Fibroblast of skin of scalp (primary cell): ENCODE measurements around the gene FBXL16. TPM values are rescaled to one million over a fixed set of nuclear protein-coding genes. Genes with fewer than 3 reads are reported as not detected.
A peak's percentile ranks its signal among the peaks of the same experiment; 100 is the strongest.
"Not testable (repeated sequence)": the region's sequence is repeated elsewhere in the genome, so short reads cannot be mapped to it uniquely, and the experiment has no call there.

Experiments
- DNase-seq: peaks from one replicate; pipeline ENCODE4 v3.0.0-alpha.2; 2013
- polyA plus RNA-seq, 2 experiments: library from polyadenylated mRNA; unstranded; fragments of 120-200 nt; gene quantifications; one replicate each; pipeline ENCODE4 v1.2.1, GENCODE V29; 2013; ENCODE audit not compliant: insufficient read length in 2 of 2

The FBXL16 gene, protein sequence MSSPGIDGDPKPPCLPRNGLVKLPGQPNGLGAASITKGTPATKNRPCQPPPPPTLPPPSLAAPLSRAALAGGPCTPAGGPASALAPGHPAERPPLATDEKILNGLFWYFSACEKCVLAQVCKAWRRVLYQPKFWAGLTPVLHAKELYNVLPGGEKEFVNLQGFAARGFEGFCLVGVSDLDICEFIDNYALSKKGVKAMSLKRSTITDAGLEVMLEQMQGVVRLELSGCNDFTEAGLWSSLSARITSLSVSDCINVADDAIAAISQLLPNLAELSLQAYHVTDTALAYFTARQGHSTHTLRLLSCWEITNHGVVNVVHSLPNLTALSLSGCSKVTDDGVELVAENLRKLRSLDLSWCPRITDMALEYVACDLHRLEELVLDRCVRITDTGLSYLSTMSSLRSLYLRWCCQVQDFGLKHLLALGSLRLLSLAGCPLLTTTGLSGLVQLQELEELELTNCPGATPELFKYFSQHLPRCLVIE
- 1.2 TPM for polyA plus RNA-seq (2013, experiment 1 of 2; ENCODE audit: insufficient read length)
- polyA plus RNA-seq (2013, experiment 2 of 2; ENCODE audit: insufficient read length) = 0.71 TPM

GRCh38 chr16:705431-706188 lies at the start of gene FBXL16:
FBXL16 (minus strand) TSS chr16:705801; CDS start chr16:697405, 8,396 bp downstream.
- no peak for DNase-seq

DNA sequence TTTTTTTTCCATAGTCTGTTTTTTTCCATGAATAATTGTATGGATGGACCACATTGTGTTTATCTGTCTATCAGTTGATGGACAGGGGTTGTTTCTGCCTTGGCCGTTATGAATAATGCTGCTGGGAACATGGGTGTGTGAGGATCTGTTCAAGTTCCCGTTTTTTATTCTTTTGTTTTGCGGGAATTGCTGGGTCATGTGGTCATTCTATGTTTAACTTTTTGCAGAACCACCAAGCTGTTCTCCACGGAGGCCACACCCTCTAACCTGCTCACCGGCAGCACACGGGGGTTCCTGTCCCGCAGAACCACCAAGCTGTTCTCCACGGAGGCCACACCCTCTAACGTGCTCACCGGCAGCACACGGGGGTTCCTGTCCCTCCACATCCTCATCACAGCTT lies 49.1 kb upstream of the FBXL16 start:
- DNase-seq = no peak

DNA sequence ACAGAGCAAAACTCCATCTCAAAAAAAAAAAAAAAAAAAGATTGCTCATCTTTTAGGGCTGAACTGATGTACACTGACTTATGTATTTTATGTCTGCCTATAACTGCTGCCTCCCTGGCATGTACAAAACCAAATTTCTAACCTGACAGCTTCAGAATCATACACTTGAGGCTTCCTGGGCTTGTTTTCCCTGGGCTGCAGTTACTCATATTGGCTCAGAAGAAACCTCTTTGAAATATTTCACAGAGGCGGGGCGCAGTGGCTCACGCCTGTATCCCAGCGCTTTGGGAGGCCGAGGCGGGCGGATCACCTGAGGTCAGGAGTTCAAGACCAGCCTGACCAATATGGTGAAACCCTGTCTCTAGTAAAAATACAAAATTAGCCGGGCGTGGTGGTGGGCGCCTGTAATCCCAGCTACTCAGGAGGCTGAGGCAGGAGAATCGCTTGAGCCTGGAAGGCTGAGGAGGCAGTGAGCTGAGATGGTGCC lies 48.6 kb upstream of the FBXL16 start:
- not testable (repeated sequence) for DNase-seq

- no peak for DNase-seq
Measured at GRCh38 chr16:752007-752312, 46.4 kb upstream of the FBXL16 start.

GRCh38 chr16:751152-752006 lies 45.8 kb upstream of the FBXL16 start:
- DNase-seq = no peak

GRCh38 chr16:750485-750884 lies 44.9 kb upstream of the FBXL16 start:
- DNase-seq = no peak

DNA sequence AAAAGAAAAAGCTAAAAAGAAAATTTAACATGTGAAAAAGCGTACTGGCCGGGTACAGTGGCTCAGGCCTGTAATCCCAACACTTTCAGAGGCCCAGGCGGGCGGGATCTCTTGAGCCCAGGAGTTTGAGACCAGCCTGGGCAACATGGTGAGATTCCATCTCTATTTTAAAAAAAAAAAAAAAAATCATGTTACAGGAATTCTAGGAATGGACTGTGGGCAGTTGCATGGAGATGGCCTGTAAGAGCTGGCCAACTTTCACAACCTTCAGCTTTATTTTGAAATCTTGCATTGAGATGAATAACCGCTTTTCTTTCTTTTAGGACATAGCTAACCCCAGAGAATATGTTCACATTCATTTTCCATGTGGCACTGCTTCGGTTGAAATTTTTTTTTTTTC lies 43.4 kb upstream of the FBXL16 start:
- peak; percentile 78 for DNase-seq

DNA sequence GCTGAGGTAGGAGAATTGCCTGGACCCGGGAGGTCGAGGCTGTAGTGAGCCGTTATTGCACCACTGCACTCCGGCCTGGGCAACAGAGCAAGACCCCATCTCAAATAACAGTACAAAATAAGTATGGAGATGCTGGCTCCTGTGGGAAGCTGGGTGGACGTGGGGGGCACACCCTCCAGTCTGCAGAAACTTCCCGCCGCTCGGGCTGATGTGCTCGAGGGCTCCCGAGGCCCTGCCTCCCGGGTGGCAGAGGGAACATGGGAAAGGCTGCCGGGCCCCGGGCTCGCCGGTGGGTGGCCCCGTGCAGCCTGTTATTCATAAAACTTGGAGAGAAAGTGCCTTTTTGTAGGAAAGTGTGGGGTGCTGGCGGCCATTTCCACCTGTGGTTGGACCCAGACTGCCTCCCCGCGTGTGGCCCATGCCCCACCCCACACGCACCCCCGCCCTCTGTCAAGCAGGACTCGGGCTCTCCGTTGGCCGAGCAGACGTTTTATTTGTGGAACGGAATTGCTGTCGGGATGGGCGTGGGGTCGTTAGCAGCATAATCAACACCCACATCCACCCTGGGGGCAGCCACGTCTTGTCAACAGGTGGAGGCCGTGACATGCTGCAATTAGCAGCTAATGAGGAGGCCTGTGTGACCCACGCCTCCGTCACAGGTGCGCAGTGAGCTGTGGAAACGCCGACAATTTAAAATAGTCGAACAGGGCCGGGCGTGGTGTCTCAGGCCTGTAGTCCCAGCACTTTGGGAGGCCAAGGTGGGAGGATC lies 42.6 kb upstream of the FBXL16 start:
- no peak for DNase-seq

- DNase-seq = no peak
Measured at GRCh38 chr16:746637-747036, 41.0 kb upstream of the FBXL16 start.

DNA sequence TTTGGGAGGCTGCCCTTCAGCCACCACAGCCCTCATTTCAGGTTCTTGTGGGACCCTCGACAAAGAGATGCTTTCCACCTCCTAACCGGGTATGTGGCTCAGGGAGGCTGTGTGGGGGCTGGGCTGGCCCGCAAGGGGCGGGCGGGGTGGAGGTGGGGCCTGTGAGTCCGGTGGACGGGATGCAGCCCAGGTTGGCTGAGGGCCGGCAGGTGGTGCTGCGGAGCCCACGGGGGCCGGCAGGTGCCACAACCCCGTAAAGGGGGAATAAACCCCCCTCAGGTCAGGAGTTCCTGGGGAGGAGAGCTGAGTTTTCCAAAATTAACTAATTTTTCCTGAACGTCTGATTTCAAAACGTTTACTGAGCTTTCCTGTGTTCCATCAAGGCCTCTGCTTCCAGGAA lies 40.1 kb upstream of the FBXL16 start:
- no peak for DNase-seq

GRCh38 chr16:743794-744500 lies 38.3 kb upstream of the FBXL16 start:
- no peak for DNase-seq

DNA sequence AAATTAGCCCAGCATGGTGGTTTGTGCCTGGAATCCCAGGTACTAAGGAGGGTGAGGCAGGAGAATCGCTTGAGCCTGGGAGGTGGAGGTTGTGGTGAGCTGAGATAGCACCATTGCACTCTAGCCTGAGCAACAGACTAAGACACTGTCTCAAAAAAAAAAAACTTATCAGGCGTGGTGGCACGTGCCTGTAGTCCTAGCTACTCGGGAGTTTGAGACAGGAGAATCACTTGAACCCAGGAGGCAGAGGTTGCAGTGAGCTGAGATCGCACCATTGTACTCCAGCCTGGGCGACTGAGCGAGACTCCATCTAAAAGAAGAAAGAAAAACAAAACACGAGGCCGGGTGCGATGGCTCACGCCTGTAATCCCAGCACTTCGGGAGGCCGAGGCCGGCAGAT lies 37.3 kb upstream of the FBXL16 start:
- DNase-seq = not testable (repeated sequence)

DNA sequence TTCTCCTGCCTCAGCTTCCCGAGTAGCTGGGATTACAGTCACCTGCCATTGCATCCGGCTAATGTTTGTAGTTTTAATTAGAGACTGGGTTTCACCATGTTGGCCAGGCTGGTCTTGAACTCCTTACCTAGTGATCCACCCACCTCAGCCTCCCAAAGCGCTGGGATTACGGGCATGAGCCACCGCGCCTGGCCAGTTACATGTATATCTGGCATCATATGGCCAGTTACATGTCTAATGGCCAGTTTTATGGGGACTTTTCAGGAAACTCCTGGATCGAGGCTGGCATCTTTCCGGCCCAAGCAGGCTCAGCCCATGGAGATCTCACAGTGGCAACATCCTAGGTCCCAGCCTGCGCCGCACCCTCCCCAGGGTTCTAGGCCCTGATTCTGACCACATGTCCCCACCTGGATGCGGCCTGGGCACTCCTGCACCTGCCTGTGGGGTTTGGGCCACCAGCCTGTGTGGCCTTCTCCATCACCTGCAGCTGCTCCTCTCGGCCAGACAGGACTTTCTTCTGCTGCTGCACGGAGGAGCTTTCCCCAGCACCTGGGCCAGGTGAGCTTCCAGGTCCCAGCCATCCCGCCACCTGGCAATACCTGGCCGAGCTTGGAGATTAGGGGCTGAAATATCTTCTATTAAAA lies 36.5 kb upstream of the FBXL16 start:
- DNase-seq = no peak

DNA sequence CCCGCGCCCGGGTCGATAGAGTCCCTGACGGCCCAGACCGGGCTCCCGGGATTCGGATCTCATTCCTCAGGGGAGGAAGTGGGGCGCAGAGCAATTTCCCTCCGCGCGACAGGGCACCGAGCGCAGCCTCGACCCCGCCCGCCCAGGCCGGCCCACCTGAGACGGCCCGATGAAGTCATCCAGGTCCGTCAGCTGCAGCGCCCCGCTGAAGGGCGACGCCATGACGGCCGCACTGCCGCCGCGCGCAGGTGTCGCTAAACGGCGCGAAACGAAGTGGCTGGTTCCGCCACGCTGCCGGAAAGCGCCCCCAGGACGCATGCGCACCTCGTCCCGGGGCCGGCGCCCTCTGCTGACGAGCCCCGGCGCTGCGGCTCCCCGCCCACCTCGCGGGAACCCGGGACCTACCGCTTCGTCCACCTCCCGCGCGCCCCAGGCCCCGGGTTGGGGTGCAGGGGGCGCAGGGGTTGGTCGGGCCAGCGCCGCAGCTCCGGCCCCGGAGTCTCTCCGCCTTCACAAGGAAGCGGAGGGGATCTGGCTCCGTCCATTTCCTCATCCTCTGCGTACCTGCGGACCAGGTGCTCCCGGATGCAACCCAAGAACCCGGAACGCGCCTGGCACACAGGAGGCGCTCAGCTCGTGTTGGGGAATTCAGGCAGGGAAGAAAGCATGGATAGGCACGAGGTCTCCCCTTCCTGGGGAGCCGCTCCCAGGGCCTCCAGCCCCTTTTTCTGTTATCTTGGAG lies 35.3 kb upstream of the FBXL16 start, which contains the start of gene CIAO3:
CIAO3 (minus strand) TSS at position 234 of the 742 bp plus-strand sequence; CDS start at position 222, 12 bp downstream.
- peak; percentile 90 for DNase-seq

GRCh38 chr16:740459-740763 lies 34.8 kb upstream of the FBXL16 start:
- DNase-seq = no peak

DNA sequence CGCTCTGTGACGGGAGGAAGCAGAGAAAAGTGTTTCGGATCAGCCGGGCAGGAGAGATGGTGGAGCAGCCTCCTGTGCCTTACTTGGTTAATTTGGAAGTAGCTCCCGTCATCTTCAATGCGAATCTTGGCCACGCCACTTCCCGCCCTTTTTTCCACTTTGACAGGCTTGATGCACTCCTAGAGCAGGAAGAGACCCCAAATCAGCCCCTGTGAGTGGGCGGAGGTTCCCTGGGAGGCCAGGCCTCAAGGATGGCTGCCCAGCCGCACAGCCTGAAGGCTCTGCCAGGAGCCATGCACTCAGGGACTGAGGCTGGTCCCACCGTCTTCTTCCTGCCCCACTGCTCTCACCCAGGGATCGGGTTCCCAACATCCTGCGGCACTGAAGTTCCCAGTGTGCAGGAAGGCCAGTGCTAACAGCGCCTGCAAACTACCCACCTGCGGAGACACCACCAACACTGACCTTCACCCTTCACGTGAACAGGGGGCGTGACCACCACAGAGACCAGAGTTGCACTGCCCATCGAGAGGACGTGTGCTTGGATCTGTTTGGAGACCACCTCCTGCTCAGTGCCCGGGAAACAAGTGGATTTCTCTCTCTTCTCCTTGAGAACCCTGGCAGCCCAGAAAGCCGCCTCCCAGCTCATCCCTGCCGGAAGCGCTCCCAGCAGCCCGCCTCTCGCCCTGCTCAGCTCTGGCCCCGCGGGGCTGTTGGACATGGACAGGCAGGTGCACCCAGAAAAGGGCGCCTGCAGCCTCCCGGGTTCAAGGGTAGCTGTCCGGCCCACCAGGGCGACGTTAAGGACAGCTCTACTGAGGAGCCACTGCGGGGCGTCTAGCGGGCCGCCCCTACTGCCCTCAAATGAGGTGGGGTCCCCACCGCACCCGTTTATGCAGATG lies 34.2 kb upstream of the FBXL16 start:
- DNase-seq = no peak

DNA sequence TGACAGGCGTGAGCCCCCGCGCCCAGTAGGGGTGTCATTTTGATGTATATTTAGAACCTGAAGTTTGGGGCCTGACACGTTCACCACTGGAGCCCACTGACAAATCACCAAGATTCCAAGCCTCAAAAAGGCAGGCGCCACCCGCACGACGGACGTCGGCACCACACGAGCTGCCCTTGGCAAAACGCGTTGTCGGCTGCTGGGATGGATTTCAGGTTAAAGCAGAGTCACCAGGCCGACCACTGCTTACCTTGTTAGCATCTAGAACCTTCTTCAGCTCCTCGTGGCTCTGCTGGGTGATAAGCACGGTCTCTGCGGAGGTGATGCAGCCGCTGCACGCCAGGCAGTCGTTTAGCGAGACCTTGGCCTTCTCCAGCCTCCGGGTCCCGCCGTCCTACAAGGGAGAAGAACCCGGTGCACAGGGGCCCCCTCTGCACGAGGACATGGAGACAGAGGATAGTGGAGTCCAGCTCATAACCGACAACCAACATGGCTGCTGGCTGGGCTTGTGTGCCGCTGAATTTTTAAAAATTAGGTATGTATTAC lies 31.4 kb upstream of the FBXL16 start:
- DNase-seq = no peak

DNA sequence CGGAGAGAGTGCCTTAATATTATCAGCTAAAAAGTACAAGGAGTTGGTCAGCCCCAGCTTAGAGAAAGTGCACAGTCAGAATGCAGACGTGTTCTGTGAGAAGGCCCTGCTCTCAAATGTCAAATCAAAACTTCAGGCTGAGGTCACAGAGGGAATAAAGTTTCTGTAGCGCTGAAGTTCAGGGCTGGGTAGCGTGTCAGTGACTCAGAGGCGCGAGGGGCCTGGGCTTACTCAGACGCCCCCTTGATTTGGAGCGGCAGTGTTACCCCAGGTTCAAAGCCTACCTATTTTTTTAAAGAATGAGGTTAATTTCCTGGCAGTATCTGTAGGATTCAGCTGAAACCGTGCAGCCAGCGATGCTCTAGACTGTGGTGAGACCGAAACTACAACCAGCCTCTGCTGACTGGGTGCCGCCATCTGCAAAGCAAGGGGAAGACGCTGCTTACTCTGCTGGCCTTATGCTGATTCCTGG lies 30.4 kb upstream of the FBXL16 start:
- DNase-seq = no peak
